COLO829 (cell line): ENCODE data around the gene RXRB.

Experiments used
- DNase-seq: peaks from one replicate; pipeline ENCODE4 v3.0.0; 2012; ENCODE audit warnings: low spot score

Gene RXRB

DNA sequence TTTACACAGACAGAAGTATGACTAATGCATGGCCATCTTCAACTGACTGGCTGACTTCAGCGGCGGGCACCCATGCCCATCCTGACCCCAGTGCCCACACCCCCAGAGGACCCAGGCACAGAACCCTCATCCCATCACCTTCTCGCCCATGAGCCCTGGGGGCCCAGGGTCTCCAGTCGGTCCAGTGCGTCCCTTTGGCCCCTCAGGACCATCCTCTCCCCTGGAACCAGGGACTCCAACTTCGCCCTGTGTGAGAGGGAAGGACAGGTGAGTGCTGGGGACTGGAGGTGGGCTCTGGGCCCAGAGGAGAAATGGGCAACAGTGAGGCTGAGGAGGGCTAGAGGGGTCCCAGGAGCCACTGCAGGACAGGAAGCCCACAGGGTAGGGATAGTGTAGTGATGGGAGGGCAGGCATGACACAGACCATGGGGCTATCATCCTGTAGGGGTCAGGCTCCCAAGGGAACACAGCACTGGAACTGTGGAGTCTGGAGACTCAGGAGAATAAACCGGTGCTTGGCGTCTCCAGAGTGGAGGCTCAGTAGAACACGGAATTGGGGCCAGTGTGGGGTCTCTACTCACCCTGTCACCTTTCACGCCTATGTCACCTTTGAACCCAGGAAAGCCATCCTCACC lies 24.9 kb downstream of the RXRB start:
- DNase-seq, result no peak

GRCh38 chr6:33174784-33175183 lies 25.7 kb downstream of the RXRB start:
- DNase-seq, result no peak

DNA sequence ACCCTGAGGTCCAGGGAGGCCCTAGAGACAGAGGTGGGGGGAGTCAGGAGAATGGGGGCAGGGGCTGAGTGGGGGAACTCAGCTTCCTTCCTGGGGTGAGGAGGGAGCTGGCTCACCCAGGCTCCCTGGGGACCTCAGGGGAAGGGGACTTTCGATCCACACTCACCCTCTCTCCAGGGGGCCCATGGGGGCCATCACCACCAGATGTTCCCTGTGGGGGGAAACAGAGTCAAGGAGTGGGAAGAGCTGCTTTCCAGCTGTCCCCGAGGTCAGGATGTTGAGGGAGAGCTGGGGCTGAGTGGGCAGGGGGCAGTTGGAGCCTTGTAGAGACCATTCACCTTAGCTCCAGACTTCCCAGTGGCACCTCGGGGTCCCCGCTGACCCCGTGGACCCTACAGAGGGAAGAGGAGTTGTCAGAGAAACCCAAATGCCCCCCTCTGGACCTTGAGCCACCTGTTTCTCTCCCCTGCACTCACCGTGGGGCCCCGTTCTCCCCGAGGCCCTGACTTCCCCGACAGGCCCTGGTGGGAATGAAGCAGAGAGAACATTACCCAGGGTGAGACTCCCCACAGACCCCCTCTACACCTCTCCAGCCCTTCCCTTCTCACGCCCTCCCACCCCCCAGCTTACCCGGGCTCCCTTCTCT lies 26.8 kb downstream of the RXRB start:
- DNase-seq, result no peak

- DNase-seq, result peak; percentile 60
These were observed 27.6 kb downstream of the RXRB start for GRCh38 chr6:33172688-33173534.

DNA sequence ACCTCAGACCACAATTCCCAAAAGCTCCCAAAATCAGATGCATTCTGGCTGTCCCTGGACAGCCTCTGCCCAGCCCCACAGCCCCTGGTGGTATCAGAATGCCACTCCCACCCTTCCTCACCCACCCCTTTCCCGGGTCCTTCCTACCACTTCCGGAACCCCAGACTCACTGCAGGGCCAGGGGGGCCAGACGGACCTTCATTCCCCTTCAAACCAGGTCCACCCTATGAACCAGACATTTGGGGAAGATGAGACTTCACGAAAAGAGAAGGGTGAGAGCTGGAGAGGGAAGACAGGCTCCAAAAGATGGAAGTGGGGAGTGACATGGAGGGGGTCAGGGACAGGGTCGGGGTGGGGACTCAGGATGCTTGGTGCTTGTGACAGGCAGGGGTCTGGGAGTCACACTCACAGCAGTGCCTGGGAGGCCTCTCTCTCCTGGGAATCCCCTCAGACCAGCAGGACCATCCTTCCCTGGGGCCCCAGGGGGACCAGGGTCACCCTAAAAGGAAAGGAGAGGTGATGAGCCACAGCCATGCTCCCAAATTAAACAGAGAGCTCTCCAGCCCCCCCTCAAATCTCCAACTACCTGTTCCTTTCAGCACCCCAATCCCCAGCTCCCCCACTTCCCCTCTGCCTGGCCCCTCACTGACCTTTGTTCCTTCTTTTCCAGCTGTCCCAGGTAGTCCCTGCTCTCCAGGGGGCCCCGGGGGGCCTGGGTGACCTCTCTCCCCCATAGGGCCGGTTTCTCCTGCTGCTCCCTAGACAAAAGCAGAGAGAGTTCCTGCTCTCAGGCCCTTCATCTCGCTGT lies 28.4 kb downstream of the RXRB start:
- DNase-seq, result no peak

- DNase-seq, result no peak
These were observed 29.2 kb downstream of the RXRB start for GRCh38 chr6:33171016-33171879.

DNA sequence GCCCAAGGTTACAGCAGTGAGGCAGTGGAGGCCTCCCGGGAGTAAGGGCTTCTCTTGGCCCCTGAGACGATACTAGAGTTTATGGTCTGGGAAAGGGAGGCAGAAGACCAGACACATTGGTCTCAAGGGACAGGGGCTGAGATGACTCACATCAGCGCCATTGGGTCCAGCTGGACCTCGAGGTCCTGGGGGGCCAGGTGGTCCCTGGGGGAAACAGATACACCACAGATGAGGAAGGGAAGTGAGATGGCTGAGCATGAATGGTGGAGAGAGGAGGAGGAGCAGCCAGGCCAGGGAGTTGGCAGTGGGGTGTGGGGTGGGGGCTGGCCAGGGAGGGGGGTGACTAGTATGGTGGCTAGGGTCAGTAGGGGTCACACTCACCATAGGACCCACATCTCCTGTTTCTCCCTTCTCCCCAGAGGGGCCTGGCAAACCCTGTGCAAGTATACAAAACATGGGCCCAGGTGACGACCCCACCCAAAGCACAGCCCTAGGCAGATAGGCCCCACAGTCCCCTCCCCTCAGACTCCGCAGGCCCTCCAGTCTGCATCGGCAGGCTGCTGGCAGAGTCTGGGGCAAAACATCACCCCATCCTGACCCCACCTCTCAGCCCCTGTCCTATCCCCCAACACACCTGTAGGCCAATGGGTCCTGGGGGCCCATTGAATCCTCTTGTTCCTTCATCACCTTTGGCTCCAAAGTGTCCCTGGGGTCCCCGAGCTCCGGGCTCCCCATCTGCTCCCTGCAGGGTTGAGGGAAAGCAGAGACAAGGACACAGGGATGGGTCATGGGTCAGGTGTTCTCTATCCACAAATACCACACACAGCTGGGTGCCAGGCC lies 30.1 kb downstream of the RXRB start:
- DNase-seq, result no peak

DNA sequence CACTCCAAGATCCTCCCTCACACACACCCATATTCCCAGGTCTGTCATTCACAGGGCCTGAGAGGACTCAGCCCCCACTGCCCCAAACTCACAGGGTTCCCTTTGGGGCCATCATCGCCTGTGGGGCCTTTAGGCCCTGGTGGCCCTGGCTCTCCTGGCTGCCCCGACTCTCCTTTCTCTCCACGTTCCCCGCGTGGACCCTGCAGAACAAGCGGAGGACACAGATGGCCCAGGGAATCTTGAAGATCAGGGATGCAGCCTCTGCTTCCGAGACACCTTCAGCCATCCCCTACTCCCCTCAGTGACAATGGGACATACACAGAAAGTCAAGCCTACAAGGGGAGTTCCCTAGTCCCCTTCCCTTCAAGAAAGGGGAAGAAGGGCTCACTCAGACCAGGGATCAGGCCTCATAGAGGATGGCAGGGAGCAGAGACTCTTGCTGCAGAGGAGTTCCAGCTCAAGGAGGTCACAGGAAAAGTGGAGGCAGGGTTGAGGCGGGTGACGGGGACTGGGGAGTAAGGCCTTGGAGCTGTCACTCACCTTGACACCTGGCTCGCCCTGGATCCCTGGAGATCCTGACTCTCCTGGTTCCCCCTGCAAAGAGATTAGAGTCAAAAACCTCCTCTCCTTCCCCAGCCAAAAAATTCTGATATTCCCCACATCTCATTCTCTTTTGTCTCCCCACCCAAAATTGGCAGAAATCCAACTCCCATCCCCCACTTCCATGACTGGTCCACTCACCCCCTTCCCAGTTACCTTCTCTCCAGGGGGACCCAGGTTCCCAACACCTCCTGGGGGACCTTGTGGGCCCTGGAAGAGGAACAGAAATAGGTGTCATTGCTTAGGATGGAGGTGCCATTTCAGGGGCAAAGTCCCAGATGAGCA lies 30.9 kb downstream of the RXRB start:
- DNase-seq, result no peak

GRCh38 chr6:33168639-33169038 lies 31.8 kb downstream of the RXRB start:
- DNase-seq, result no peak

DNA sequence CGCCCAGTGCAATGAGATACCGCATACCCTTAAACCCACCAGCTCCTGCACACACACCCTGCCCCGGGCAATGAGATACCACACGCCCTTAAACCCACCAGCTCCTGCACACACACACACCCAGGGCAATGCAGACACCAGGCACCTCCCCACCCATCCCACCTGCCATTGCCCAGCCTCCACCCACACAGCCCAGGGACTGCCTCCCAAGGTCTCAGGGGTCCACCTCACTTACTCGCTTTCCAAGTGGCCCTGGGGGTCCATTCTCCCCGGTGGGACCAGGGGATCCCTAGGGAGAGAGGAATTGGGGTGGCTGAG lies 32.2 kb downstream of the RXRB start:
- DNase-seq, result no peak

- no peak for DNase-seq
These were observed 32.8 kb downstream of the RXRB start for GRCh38 chr6:33167374-33168283.

DNA sequence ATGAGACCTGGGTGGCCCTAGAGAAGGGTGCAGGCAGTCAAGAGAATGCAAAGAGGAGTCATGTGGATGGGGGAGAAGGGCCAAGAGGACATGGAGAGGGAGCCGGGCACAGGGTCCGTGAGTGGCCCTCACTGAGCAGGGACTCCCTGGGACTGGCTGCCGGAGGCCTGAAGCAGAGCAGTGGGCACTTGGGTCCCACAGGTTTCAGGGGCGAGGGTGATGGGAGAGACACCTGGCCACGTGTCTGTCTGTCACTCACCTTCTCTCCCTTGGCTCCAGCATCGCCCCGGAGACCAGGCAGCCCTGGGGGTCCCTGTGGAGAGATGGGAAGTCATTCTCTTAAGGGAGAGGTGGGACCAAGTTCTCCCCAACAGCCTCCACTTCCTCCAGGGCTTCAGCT lies 33.7 kb downstream of the RXRB start:
- DNase-seq, result no peak

- DNase-seq, result no peak
These were observed 34.1 kb downstream of the RXRB start for GRCh38 chr6:33166363-33166762.

DNA sequence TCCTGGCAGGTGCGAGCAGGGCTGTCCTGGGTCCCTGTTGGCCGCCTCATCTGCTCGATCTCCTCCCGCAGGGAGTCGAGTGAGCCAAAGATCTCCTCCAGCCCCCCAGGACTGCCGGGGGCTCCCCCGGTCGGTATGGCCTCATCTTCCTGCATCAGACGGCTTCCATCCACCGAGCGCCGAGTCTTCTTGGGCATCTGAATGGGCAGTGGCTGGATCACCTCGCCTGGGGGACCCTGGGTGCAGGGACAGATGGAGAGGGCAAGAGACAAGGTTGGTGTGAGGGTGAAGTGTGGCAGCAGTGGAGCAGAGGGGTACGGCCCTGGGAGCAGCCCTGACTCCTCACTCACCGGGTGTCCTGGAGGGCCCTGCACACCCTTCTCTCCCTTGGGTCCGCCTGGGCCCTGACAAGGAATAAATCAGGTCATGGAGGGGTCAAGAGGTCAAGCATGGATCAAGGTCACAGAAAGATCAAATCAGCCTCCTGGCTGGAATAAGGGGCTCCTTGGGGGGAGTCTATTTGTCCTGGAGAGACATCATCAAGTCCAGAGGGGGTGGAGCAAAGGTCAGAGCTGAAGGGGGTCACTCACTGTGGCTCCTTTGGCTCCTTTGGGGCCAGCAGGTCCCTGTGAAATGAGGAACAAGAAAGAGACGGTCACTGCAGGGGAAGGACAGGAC lies 34.7 kb downstream of the RXRB start:
- no peak for DNase-seq

DNA sequence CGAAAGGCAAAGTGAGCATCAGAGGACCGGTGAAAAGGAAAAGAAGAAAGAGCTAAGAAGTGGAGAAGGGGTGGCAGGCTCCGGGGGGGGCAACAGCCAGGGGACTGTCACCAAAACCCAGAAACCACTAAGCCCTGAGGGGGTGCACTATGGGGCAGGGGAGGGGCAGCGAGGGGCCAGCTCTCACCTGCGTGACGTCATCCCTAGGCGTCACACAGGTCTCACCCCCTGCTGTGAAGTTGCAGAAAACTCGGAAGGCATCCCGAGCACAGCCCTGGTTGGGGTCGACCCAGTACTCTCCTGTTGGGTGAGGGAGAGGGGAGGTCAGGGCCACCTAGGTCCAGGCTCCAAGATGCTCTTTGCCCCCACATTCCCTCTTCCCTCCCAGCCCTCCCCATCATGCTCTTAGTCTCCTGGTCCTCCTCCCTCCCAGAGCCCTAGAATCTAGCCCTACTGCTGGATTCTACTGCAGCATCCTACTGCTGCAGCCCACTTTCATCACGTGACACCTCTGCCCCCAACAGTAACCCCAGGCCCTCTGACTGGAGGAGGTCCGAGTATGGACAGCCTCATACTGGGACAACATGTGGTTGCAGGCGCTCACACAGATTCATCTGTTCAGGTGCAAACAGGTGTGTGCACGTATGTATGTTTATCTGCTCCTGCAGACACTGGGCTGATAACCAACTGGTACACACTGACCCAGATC lies 35.6 kb downstream of the RXRB start:
- DNase-seq, result no peak

GRCh38 chr6:33164176-33164575 lies 36.3 kb downstream of the RXRB start:
- no peak for DNase-seq

GRCh38 chr6:33163540-33163939 lies 36.9 kb downstream of the RXRB start:
- DNase-seq, result no peak
